NAMALWA (cell line): ENCODE measurements around the gene OR52E5.

Source experiments
- DNase-seq: peaks from one replicate; pipeline ENCODE4 v3.0.0-alpha.2; 2015; ENCODE audit warnings: low spot score

OR52E5 gene

DNA sequence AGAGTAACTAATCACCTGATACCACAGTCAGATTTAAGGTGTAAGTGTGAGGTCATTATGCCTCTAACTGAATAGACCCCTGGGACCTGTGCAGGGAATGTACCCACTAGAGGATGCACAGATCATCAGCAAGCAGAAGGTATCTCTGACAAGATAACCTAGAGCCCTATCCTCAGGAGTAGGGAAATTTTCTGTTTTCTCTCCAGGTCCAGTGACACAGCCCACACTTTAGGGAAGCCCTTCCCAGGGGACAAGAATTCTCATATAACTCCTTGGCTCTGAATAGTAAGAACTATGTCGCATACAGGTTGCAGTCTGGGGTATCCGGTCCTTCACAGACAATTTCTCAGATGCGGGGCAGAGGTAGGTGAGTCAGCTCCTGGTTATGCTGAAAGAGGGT lies at the start of gene OR52E5:
TSS of gene OR52E5 (plus strand) at position 301 of the 400 bp plus-strand sequence. CDS start 7,569 bp downstream, outside the sequence.
- DNase-seq = no peak

DNA sequence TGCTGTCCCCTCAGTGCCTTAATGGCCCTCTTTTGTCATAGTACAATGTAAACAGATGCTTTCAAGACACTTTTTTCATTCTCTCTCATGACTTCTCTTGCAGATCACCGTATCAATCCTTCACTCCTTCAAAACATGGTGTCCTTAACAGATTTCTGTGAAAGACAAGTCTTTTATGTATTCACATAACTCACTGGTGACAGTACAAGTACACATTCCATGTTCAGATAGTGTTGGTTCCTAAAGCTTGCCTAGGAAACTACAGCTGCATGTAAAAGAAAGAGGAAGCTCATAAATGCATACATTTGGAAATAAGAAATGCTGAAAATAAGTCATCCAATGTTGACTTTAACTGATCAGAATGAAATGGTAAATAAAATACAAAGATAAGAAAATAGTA lies 46.3 kb upstream of the OR52E5 start:
- no peak for DNase-seq

- no peak for DNase-seq
These were observed 45.3 kb upstream of the OR52E5 start for GRCh38 chr11:5847711-5848110.

- DNase-seq = no peak
These were observed 42.0 kb upstream of the OR52E5 start for GRCh38 chr11:5851002-5851401.

GRCh38 chr11:5857590-5857989 lies 35.4 kb upstream of the OR52E5 start, which contains the start of gene OR52E8:
Gene OR52E8 (minus strand): TSS chr11:5857690. CDS start chr11:5857690, 0 bp downstream.
- DNase-seq = no peak

DNA sequence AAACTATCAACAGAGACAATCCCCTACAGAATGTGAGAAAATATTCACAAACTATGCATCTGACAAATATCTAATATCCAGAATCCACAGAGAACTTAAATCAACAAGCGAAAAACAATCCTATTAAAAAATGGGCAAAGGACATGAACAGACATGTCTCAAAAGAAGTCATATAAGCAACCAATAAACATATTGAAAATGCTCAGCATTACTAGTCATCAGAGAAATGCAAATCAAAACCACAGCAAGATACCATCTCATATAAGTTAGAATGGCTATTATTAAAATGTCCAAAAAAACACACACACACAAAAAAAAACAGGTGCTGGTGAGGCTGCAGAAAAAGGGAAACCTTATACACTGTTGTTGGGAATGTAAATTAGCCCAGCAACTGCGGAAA lies 27.2 kb upstream of the OR52E5 start:
- no peak for DNase-seq

GRCh38 chr11:5878564-5878963 lies 14.4 kb upstream of the OR52E5 start:
- DNase-seq = no peak

DNA sequence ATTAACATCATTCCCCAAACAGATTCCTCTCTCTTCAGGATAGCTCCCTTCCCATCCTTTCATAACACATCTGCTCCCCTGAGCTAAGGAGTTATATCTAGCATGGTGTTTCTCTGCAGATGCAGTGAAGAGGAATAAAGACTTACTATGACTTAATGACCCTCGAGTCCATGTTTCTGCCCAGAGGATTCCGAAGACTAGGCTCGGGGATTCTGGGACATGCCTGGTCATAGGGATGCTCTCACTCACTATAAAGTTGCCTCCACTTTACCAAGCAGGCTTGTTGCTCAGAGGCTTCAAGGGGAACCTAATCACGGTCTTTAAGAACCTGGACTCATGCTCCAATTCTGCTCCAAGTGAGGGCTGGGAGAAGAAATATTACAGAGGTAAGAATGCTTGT lies 12.7 kb upstream of the OR52E5 start, which contains the start of gene OR52E4:
TSS of gene OR52E4 (plus strand) at position 301 of the 400 bp plus-strand sequence. CDS start 3,664 bp downstream, outside the sequence.
- no peak for DNase-seq

GRCh38 chr11:5881756-5882155 lies 11.3 kb upstream of the OR52E5 start:
- no peak for DNase-seq

GRCh38 chr11:5887172-5887571 lies 5.8 kb upstream of the OR52E5 start:
- no peak for DNase-seq

GRCh38 chr11:5887661-5888060 lies 5.3 kb upstream of the OR52E5 start:
- DNase-seq = no peak

DNA sequence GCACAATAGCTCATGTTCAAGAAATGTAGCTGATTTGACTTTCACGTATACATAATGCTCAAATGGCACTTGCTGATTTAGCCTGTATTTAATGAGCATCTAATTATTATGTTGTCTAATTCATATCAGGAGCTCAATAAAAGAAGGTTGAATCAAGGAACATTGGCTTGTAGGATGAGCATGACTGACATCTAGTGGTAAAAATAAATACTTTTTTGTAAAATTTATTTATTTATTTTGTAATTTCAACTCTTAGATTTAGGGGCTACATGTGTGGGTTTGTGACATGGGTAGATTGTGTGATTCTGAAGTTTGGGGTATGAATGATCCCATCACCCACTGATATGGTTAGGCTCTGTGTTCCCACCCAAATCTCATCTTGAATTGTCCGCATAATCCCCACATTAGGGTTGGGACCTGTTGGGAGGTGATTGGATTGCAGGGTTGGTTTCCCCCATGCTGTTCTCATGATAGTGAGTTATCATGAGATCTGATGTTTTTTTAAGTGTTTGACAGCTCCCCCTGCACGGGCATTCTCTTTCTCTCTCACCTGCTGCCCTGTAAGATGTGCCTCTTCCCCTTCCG lies 1.7 kb upstream of the OR52E5 start:
- DNase-seq = peak; percentile 37

DNA sequence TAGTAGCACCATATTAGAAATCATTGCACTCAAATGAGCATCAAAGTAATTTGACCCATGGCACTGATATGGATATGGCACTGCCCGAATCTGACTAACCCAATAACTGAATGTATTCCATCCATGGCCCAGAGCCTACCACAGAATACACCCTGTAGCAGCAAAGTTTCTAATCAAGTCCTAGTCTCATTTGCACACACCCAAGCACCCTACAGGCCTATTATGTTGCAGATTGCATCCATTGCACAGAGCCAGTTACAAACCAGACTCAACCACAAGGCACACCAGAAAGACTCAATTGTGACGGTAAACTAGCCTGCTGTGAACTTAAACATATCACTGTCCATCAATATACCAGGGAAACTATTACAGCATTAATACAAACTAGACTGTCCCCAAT lies 6.5 kb downstream of the OR52E5 start:
- no peak for DNase-seq

DNA sequence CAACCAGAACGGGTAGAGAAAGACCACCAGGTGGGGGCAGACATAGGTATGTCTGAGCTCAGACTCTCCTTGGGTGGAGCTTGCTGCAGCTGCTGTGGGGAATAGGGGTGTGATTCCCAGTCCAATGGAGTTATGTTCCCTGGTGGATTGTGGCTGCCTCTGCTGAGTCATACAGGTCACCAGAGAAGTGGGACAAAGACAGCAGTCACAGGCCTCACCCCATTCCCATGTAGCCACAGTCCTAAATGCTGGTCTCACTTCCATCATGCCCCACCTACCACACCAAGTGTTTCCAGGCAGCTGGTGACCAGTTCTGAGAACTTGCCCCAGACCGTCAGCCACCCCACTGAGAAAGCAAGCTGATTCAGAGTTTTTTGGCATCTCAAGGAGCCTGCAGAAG lies 17.5 kb downstream of the OR52E5 start:
- DNase-seq = no peak

GRCh38 chr11:5922749-5923426 lies 29.9 kb downstream of the OR52E5 start:
- no peak for DNase-seq

GRCh38 chr11:5923427-5923776 lies 30.4 kb downstream of the OR52E5 start:
- no peak for DNase-seq

- no peak for DNase-seq
These were observed 30.8 kb downstream of the OR52E5 start for GRCh38 chr11:5923794-5924193.

DNA sequence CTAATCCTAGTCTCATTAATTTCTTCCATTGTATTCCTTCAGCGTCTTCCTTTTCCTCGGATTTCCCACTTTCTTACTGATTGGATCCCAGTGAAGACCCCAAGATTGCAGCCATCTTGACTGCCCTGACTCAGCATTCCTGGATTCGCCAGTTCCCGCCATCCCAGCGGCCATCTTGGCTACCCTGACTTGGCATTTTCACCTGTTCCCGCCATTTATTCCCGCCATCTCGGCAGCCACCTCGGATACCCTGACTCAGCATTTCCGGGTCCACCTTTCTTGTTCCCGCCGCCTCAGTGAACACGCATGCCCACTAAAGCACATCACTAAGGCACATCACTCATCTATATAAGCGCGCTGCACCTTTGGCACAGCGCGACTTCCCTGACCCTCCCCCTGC lies 35.3 kb downstream of the OR52E5 start:
- no peak for DNase-seq

DNA sequence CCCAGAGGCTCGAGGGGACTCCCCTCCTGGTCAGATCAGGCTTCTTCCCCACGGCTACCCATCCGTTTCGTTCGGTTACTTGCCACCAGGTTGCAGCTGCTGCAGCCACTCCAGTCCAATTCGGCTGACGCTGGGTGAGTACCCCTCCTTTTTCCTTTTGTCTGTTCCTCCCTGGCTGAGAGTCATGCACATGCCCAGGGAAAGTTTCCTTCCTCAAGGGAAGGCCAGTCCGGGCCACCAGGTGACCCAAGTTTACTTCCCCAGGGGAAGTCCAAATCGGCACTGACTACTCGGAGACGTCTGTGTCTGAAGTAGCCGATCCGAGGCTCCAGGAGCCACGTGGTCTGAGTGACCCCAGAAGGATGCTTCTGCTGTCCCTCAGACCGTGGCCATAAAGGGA lies 35.8 kb downstream of the OR52E5 start:
- no peak for DNase-seq

- DNase-seq = no peak
These were observed 36.8 kb downstream of the OR52E5 start for GRCh38 chr11:5929571-5930368.

DNA sequence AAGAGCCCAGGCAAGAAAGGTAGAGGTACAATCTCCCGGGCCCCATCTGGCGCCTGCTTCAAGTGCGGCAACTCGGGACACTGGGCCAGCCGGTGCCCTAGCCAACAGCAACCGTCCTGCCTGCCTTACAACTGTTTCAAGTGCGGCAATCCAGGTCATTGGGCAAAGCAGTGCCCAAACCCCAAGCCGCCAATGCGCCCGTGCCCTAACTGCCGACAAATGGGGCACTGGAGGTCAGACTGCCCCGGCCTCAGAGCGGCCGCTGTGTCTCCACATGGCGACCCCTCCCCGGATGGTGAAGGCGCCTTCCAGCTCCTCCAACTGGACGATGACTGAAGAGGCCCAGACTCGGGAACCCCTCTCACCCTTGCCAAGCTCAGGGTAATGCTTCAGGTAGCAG lies 37.6 kb downstream of the OR52E5 start:
- no peak for DNase-seq

DNA sequence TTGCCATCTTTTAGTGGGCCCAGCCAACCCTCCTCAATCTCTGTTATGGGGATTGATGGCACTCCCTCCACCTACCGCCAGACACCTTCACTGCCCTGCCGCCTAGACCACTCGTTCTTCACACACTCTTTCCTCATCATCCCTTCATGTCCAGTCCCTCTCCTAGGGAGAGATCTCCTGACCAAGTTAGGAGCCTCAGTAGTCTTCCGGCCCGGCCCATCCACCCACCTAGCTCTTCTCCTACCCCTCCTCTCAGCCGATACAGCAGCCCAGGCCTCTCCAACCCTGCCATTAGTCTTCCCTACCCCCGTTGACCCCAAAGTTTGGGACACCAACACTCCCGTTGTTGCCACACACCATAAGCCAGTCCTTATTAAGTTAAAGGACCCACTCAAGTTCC lies 38.1 kb downstream of the OR52E5 start:
- no peak for DNase-seq

GRCh38 chr11:5932671-5933070 lies 39.7 kb downstream of the OR52E5 start:
- no peak for DNase-seq
